PC-3 (cell line): ENCODE data around the gene ADGRF5. TPM values are rescaled to one million over a fixed set of nuclear protein-coding genes. Genes with fewer than 3 reads are reported as not detected.

ENCODE experiments used
- ATAC-seq: fragments of 200-7000 bp; cut with Tn5 transposase; 2 replicates; pipeline ENCODE4 v1.9.1; 2020; ENCODE audit warnings: mild to moderate bottlenecking, moderate library complexity
- BruUV-seq: library from RNA; stranded (reverse); fragments of 400-500 nt; replicated peaks from 2 replicates; lab custom pipeline; 2021; lab: Mats Ljungman, UMichigan
- CTCF ChIA-PET: fragments of 300-600 bp; sonication (Branson Sonifier 250); formaldehyde crosslinking; loops from one replicate; lab custom pipeline; 2022; ENCODE audit warnings: antibody characterized with exemption; lab: Charles Lee
- POLR2A ChIA-PET: fragments of 300-600 bp; sonication (Branson Sonifier 250); formaldehyde crosslinking; loops from one replicate; lab custom pipeline; 2022; ENCODE audit warnings: antibody characterized with exemption; ENCODE audit not compliant: unreplicated experiment; lab: Charles Lee
- DNase-seq: peaks from one replicate; pipeline ENCODE4 v3.0.0-alpha.2; 2015
- H2AFZ ChIP-seq: fragments of 300-600 bp; sonication (generic); 2 replicates; pipeline ENCODE4 v1.6.0; 2016; ENCODE audit warnings: antibody characterized with exemption, low read length
- H3F3A ChIP-seq: fragments of 300-600 bp; sonication (generic); one replicate; pipeline ENCODE4 v1.6.0; 2017; ENCODE audit warnings: antibody characterized with exemption, low read length, control low read depth, mild to moderate bottlenecking; ENCODE audit not compliant: unreplicated experiment
- H3K27ac ChIP-seq: fragments of 300-600 bp; sonication (generic); 2 replicates; pipeline ENCODE4 v1.5.1; 2016; ENCODE audit warnings: mild to moderate bottlenecking, low read length
- H3K27me3 ChIP-seq: fragments of 300-600 bp; sonication (generic); 2 replicates; pipeline ENCODE4 v1.6.1; 2016; ENCODE audit warnings: low read length, mixed read lengths
- H3K36me3 ChIP-seq: fragments of 300-600 bp; sonication (generic); 2 replicates; pipeline ENCODE4 v1.6.1; 2016; ENCODE audit warnings: low read depth, mixed run types, low read length, mixed read lengths
- H3K4me1 ChIP-seq: fragments of 300-600 bp; sonication (generic); 2 replicates; pipeline ENCODE4 v1.5.1; 2016; ENCODE audit warnings: low read length; ENCODE audit not compliant: insufficient read depth
- H3K4me2 ChIP-seq: fragments of 300-600 bp; sonication (generic); 2 replicates; pipeline ENCODE4 v1.6.0; 2016; ENCODE audit warnings: low read length
- H3K4me3 ChIP-seq: fragments of 300-600 bp; sonication (generic); 2 replicates; pipeline ENCODE4 v1.5.1; 2016; ENCODE audit warnings: mild to moderate bottlenecking, low read length, mixed read lengths
- H3K79me2 ChIP-seq: fragments of 300-600 bp; sonication (generic); 2 replicates; pipeline ENCODE4 v1.6.1; 2017; ENCODE audit warnings: low read length, mixed read lengths
- H3K9ac ChIP-seq: fragments of 300-600 bp; sonication (generic); 2 replicates; pipeline ENCODE4 v1.6.0; 2016; ENCODE audit warnings: mild to moderate bottlenecking, low read length
- H3K9me2 ChIP-seq: fragments of 300-600 bp; sonication (generic); replicated peaks from 2 replicates; pipeline ENCODE4 v1.6.1; 2016; ENCODE audit warnings: mixed run types, low read length, mixed read lengths
- H3K9me3 ChIP-seq: fragments of 300-600 bp; sonication (generic); 2 replicates; pipeline ENCODE4 v1.6.1; 2016; ENCODE audit warnings: low read length, mixed read lengths
- H4K20me1 ChIP-seq: fragments of 300-600 bp; sonication (generic); 2 replicates; pipeline ENCODE4 v1.6.1; 2016; ENCODE audit warnings: low read length, mixed read lengths
- EZH2 ChIP-seq: fragments of 300-600 bp; sonication (generic); IDR thresholded peaks from one replicate; pipeline ENCODE4 v1.6.1; 2017; ENCODE audit warnings: antibody characterized with exemption, mild to moderate bottlenecking, low read length; ENCODE audit not compliant: unreplicated experiment
- EZH2phosphoT487 ChIP-seq: fragments of 300-600 bp; sonication (generic); IDR thresholded peaks from 2 replicates; pipeline ENCODE4 v1.6.1; 2018; ENCODE audit warnings: mild to moderate bottlenecking, antibody characterized with exemption, low read length, borderline replicate concordance
- intact Hi-C: fragments of 100-400 bp; cut with micrococcal nuclease; formaldehyde crosslinking; loops from 2 replicates; pipeline ENCODE4 v1.9.0; 2023
- total RNA-seq: library from RNA; depleted of rRNA; stranded (reverse); fragments of >200 nt; gene quantifications from 2 replicates; pipeline ENCODE4 v1.2.3, GENCODE V29; 2014
- TF ChIP-seq, protein P1 (sequence below): fragments of 300-600 bp; sonication (generic); conservative IDR thresholded peaks from 2 replicates; pipeline ENCODE4 v1.5.1; 2017; ENCODE audit warnings: antibody characterized with exemption, low read depth, mild to moderate bottlenecking, low read length

The ADGRF5 gene
- total RNA-seq, 1 experiment from 2014 or later = 1.6 TPM

DNA sequence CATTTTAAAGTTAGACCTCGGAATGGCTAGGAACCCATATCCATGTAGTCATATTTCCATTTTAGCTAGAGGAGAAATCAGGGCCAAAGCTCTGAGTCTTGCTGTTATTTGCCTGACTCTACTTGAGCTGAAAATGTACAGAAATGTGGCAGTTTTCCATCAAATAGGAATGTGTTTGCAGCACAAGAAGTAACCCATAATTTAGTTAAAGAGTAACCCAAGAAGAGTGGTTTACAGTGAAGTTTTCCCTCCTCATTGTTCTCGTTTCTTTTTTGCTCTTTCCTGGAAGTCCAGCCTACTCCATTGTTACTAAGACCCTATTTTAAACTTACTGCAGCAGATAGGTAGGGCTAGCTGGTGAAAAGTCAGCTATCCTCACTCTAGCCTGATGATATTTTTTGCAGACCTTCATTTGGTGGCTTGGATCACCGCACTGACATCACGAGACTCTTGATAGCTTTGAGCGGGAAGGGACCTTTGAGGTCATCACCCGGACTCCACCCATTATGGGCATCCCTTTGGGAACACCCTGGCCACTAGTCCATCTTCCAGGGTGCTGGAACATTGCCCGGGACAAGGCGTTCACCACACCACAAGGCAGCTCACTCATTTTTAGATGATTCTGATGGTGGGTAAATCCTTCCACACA, 28.0 kb upstream of the ADGRF5 start:
- Histone ChIP-seq H3K36me3 (no peaks in the 10 kb centered on the region), H2AFZ (no peak overlapping the region), H3K4me3 (no peak overlapping the region), H4K20me1 (no peaks in the 10 kb centered on the region), H3K9me2 (no peaks in the 10 kb centered on the region), H3K4me2 (no peak overlapping the region), H3K9me3 (no peaks in the 10 kb centered on the region), H3K9ac (no peak overlapping the region), H3K4me1 (no peaks in the 10 kb centered on the region), H3K27ac (no peak overlapping the region), H3F3A (no peaks in the 10 kb centered on the region), H3K27me3 (no peaks in the 10 kb centered on the region), H3K79me2 (no peaks in the 10 kb centered on the region)
- TF ChIP-seq EZH2 (no peak), EZH2phosphoT487 (no peak)
- TF ChIP-seq, protein P1, sequence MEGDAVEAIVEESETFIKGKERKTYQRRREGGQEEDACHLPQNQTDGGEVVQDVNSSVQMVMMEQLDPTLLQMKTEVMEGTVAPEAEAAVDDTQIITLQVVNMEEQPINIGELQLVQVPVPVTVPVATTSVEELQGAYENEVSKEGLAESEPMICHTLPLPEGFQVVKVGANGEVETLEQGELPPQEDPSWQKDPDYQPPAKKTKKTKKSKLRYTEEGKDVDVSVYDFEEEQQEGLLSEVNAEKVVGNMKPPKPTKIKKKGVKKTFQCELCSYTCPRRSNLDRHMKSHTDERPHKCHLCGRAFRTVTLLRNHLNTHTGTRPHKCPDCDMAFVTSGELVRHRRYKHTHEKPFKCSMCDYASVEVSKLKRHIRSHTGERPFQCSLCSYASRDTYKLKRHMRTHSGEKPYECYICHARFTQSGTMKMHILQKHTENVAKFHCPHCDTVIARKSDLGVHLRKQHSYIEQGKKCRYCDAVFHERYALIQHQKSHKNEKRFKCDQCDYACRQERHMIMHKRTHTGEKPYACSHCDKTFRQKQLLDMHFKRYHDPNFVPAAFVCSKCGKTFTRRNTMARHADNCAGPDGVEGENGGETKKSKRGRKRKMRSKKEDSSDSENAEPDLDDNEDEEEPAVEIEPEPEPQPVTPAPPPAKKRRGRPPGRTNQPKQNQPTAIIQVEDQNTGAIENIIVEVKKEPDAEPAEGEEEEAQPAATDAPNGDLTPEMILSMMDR = no peak
- BruUV-seq = no TSS peak
- ChIA-PET CTCF (no interaction called here), POLR2A (no interaction called here)
- DNase-seq (no peak), ATAC-seq (no peak)
- intact Hi-C loops = no loop called here

DNA sequence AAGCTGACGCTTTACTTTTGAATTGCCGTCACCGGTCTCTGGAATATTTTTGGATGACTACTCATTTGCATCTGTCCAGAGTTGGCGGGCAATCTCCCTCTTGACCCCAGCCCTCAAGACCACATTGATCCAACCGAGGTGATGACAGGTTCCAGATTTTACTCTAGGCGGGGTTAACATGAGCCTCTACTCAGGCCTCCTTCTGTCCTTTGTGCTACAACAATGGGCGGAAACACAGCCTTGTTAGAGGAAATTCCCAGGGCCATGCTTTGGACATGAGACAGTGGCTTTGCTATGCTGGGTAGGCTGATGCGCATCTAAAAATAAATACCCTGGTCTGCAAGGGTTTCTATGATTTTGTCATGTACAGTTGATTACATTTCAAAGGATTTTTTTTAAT, 27.0 kb upstream of the ADGRF5 start:
- TF ChIP-seq, protein P1 = no peak
- no peak for TF ChIP-seq EZH2phosphoT487
- no peak for TF ChIP-seq EZH2
- no TSS peak for BruUV-seq
- H3K4me3 ChIP-seq = no peak overlapping the region
- no peak for DNase-seq
- H4K20me1 ChIP-seq = no peaks in the 10 kb centered on the region
- ChIA-PET POLR2A (no interaction called here), CTCF (no interaction called here)
- no peaks in the 10 kb centered on the region for H3F3A ChIP-seq
- intact Hi-C loops = no loop called here
- H3K4me2 ChIP-seq = no peak overlapping the region
- no peak for ATAC-seq
- no peak overlapping the region for H2AFZ ChIP-seq
- H3K27me3 ChIP-seq = no peaks in the 10 kb centered on the region
- no peaks in the 10 kb centered on the region for H3K9me3 ChIP-seq
- no peaks in the 10 kb centered on the region for H3K36me3 ChIP-seq
- no peaks in the 10 kb centered on the region for H3K9me2 ChIP-seq
- no peak overlapping the region for H3K9ac ChIP-seq
- H3K27ac ChIP-seq = no peak overlapping the region
- H3K4me1 ChIP-seq = no peaks in the 10 kb centered on the region
- H3K79me2 ChIP-seq = no peaks in the 10 kb centered on the region

DNA sequence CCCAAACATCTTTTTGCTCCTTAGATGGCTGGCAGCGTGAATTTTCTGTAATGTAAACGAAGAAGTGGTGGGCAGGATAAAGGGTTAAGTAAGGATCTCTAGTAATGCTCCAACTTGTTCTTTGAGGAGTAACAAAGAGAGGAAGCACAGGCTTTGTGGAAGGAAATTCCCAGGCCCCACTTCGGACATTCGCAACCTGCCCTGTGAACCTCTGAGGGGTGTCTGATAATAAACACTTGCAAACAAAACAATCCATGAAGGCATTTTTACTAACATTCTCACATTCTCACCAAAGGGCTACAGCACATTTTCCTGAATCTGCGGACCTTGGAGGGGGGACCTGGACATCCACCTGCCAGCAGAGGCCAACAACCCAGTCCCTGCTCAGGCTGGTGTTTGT, 25.8 kb upstream of the ADGRF5 start:
- Histone ChIP-seq H3K9me3 (no peaks in the 10 kb centered on the region), H2AFZ (no peak overlapping the region), H3K4me2 (no peak overlapping the region), H3K36me3 (no peaks in the 10 kb centered on the region), H3K27ac (no peak overlapping the region), H3K79me2 (no peaks in the 10 kb centered on the region), H3K9me2 (no peaks in the 10 kb centered on the region), H3K9ac (no peak overlapping the region), H4K20me1 (no peaks in the 10 kb centered on the region), H3K4me1 (no peaks in the 10 kb centered on the region), H3F3A (no peaks in the 10 kb centered on the region), H3K4me3 (no peak overlapping the region), H3K27me3 (no peaks in the 10 kb centered on the region)
- ChIA-PET CTCF (no interaction called here), POLR2A (no interaction called here)
- intact Hi-C loops = no loop called here
- BruUV-seq = no TSS peak
- TF ChIP-seq, protein P1 = no peak
- TF ChIP-seq EZH2phosphoT487 = no peak
- no peak for TF ChIP-seq EZH2
- ATAC-seq (no peak), DNase-seq (no peak)
